Iris pigment epithelial cell (primary cell): ENCODE data around the gene DUOXA1.
A peak's percentile ranks its signal among the peaks of the same experiment; 100 is the strongest.
"Not testable (repeated sequence)": the region's sequence is repeated elsewhere in the genome, so short reads cannot be mapped to it uniquely, and the experiment has no call there.

Experiments
- DNase-seq: peaks from one replicate; pipeline ENCODE4 v3.0.0-alpha.2; 2011; ENCODE audit warnings: low read depth

The DUOXA1 gene

DNA sequence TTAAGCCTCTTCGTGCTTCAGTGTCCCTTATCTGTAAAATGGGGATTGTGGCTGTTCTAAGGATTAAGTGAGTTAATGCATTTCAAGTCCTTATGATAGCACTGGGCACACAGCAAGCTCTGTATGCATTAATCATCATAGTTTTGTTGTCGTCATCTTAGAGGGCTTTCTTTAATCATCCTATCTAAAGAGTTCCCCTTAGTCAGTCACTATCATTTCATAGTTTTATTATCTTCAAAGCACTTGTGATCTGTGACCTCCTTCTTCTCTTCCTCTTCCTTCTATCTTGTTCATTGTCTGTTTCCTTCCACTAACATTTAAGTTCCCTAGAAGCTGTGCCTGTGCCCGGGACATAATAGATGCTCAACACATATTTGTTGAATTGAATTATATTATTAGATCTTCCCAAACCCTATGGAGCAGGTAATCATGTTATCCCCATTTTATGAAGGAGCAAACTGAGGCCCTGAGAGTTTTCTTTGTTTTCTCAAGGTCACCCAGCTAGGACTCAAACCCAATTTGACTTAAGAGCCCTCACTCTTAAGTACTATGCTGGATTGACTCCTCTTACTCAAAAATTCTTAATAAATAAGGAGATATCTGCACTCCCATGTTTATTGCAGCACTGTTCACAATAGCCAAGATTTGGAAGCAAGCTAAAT, 39.8 kb downstream of the DUOXA1 start:
- DNase-seq: peak; percentile 44

DNA sequence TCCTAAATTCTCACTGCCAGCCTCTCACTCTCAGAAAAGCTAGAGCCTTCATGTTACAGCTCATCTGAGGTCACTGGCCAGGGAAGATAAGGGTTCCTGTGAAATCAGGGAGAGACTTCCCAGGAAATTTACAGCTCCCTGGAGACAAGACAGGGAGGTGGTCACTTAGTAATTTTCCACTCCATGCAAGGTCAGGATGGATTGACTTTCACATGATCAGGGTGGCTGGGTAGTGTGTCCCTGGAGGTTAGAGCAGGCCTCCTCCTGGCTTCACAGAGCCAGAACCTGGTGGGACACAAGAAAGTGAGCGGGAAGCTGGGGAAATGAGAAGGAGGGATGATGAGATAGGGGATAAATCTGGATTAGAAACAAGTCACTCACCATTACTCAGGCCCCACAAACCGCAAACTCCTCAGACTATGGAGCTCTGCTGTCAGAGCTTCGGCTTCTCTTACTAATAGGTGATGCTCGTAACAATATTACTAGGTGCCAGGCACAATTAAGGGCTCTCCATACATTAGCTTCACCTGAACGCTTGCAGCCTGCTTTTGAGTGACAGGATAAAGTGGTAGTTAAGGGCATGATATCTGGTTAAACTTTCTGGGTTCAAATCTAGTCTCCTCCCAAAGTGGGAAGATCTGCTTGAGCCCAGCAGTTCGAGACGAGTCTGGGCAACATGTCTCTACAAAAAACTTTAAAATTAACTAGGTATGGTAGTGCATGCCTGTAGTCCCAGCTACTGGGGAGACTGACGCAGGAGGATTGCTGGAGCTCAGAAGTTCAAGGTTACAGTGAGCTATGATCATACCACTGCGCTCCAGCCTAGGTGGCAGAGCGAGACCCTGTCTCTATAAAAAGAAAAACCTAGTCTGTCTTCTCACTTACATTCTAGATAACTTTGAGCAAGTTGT, 40.6 kb downstream of the DUOXA1 start:
- DNase-seq: no peak

DNA sequence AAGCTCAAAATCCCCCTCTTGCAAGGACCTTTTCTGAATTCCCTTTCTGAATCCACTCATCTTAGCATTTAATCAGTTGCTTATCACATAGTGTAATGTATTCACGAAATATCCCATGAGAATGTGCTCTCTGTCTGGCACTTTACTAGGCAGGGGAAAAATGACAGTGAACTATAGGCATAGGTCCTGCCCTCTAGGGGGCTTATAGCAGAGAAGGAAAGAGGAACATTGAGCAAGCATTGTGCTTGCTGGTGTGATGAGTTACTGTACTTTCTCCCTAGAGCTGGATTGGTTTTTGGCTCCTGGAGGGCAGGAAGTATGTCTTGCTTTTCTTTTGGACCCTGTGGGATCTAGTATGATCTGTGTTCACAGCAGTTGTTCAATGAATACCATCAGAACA, 42.2 kb downstream of the DUOXA1 start:
- DNase-seq: no peak

DNA sequence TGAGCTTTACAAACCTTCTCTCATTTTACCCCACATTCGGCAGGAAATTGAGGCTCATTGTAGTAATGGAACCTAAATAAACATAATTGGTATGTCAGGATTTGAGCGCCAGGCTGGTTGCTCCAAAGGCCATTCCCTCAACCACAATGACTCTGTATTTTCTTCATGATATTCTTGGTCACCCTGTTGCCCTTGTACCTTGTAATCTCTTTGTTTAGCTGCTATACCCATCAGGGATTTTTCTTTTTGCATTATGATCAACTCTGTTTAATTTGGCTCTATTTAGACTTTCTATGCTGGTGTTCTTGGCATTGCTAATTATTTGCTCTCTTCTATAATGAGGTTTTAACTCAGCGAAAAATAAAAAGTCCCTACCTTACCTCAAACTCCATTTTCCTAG, 45.5 kb downstream of the DUOXA1 start:
- DNase-seq: peak; percentile 27

DNA sequence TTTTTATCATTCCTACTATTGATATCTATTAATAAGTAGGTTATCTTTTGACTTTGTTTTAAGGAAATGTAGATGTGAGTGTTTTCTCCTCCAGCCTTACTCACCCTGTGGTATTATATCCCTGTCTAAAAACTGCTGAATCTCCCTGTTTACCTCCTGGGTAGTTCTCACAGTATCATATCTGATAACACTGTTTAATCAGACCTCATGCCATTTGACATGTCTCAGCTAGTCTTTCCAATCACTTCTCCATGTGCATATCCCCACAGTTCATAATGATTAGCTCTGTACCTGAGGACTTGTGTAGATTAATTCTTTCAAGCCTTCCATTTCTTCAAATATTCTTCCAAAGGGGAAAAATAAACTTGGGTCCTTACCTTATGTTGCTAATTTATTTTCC, 46.5 kb downstream of the DUOXA1 start:
- no peak for DNase-seq

DNA sequence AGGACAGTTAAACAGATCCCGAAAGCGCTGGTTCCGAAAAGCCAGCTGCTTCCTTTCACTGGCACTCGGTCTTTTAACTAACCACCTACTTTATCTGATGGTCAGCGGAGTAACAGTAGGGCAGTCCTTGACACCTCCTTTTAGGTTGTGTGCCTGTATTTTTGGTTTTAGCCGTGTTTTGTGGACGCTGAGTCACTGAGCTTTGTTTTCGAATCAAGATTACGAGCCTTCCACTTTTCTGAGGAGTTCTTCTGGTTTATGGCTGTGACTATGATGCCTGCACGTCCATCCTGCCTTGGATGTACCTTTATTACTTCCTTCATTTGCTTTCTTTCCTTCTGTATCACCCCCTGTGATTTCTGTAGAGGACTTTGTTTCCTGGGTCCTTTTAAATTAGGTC, 47.3 kb downstream of the DUOXA1 start:
- DNase-seq: not testable (repeated sequence)

DNA sequence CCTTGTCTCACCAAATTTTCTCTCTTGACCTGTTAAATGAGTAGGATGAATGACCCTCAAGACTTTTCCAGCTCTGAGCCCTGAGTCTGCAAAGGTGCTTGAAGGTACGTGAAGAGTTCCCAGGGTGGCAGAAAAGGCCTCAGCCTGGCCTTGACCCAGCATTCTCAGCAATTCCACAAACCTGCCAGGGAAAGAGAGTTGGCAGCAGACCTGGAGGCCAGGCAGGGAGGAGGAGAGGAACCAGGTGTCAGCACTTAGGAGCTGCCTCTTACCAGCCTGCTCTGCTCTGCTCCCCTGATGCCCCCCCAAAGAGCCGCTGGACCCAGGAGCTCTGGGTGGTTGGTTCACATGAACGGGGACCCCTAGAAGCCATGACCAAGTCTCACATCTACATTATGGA, 49.1 kb downstream of the DUOXA1 start:
- DNase-seq: not testable (repeated sequence)

DNA sequence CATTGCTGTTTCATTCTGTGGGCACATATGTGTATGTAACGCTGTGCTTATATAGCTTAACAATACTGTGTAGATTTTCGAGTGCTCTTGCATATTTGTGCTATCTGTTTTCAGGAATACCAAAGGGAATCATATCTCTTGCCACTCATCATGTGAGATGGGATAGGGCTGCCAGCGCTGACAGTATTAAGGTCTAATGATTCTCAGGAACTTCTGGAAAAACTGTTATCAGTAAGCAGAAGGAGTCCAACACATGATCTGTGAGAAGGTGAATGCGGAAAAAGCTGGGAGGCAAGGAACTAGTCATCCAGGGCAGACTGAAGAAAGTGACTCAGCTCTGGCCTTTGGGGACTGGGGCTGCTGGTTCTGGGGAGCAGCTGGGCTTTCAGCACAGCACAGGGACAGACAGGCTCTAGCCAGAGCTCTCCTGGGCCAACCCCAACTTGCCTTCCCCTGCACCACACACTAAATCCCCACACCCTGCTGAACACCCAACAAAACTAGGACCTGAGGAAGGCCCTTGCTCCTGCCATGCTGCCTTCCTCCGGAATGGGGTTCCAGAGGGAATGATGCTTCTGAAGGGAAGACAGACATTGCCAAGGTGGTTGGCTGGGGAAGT, 49.9 kb downstream of the DUOXA1 start:
- not testable (repeated sequence) for DNase-seq

DNA sequence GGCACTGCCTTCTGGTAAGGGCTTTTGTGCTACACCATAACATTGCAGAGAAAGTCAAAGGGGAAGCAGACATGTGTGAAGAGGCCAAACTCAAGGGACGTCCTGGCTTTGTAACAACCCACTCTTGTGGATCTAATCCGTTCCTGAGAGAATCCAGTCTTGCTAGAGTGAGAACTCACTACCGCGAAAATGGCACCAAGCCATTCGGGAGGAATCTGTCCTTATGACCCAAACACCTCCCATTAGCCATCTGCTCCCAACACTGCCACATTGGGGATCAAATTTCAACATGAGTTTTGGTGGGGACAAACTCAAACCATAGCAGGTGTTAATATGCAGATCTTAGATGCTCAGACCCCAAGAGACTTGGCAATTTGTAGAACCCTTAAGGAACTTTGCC, 50.5 kb downstream of the DUOXA1 start:
- DNase-seq: not testable (repeated sequence)

DNA sequence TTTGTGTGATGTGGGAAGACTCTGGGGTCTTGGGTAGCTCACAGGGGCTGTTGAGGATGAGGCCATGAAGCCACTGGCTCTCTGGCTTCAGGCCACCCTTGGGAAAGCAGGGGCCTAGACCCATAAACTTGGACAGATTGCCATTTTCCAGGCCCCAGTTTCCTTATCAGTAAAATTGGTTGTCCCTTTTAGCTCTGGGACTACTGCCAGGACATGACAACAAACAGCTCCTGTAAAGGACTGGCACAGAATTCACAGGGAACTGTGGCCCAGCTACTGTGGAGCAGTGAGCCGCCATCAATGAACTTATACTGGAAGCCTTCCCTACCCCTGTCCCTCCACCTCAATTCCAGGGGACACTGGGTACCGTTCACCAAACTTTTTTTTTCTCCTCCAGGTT, 52.3 kb downstream of the DUOXA1 start:
- not testable (repeated sequence) for DNase-seq

DNA sequence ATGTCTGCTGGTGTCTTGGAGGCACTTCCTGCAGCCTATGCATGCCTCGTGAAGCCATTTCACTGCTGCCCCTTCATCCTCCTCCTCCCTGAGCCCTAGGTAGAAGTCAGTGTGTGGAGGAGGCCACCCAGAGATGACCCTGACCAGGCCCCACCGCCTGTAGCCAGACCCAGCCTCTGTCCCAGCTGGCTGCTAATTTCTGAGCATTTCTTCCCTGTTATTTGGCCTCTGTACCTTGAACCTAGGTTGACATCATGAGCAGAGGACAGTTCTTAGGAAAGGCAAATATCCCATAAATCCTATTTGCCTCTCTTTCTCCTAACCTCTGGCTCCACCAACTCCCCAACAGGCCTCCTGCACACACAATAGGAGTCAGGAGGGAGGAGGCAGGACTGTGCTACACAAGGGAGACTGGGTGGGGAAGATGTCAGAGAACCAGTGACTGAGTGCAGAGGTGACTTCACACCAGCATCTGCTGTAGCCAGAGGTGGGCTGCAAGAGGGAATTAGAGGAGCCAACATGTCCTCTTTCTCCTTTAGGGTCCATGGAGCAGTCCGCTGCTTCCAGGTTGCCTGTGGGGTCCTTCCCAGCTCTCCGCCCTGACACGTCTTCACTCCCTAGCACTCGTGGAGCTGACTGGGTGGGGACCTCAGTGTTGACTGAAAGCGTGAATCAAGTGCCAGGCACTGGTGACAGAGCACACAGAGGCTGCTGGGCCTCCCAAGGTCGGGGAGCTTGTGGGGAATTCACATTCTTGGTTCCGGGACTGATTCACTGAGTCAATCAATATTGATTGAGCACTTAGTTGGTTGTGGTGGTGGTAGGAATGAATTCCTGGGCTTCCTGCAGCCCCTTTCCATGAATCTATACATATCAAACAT, 54.0 kb downstream of the DUOXA1 start:
- DNase-seq: not testable (repeated sequence)

DNA sequence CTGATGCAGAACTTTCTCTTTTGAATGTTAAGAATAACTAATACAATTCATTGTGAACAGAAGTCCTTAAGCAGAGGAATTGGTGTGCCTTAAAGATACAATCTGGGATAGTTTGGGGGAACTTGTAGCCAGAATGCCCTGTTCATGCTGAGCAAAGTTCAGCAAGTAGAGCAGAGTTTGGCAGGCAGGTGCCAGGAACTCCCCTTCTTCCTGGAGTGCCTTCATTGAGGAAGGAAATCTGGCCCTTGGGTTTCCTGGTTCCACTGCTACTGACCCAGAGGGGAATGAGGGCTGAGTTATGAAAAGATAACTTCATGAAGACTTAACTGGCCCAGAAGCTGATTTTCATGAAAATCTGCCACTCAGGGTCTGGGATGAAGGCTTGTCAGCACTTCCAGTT, 56.1 kb downstream of the DUOXA1 start:
- not testable (repeated sequence) for DNase-seq

DNA sequence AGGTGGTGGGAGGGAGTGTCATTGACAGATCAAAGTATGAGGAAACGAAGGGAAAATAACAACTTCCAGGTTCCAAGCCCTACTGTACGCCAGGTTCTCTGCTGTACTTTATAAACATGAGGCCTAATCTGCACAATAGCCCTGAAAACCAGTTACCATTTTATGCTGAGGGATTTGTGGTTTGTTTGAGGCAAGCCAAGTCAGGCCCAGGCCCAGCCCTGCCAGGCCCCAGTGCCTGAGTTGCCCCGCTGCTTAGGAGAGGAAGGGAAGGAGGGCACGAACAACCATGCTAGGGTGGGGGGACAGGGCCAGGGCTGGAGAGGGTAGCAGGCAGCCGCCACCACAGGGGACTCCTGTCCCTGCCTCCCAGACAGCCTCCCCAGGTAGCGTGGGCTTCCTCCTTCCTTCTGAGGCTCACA, 59.7 kb downstream of the DUOXA1 start:
- DNase-seq: not testable (repeated sequence)
